Measurements from ENCODE around the gene KRT36. TPM values are rescaled to one million over a fixed set of nuclear protein-coding genes. Genes with fewer than 3 reads are reported as not detected.

Gene KRT36
- total and polyA plus RNA-seq, 5 donors from 2014 or later, result not detected

GRCh38 chr17:41483991-41484826 lies 5.5 kb downstream of the KRT36 start:
- Histone ChIP-seq H3K4me1 (ENCODE audit: control insufficient read depth, insufficient read depth, low read length, poor library complexity, severe bottlenecking) (no peaks in the 10 kb centered on the region), H3K4me3 (ENCODE audit: low read depth, low read length) (no peak overlapping the region), H3K27me3 (ENCODE audit: control insufficient read depth, insufficient read depth, low read length) (no peaks in the 10 kb centered on the region), H3K27ac (ENCODE audit: insufficient read depth, low read length, poor library complexity, severe bottlenecking) (no peak overlapping the region), H3K9me3 (ENCODE audit: control insufficient read depth in 2 of 2, low read length in 2 of 2) (no peaks in the 10 kb centered on the region), H3K36me3 (ENCODE audit: control insufficient read depth, insufficient read depth, low read length) (no peaks in the 10 kb centered on the region)
- Mint-ChIP-seq H3K9me3 (no peaks in the 10 kb centered on the region), H3K4me3 (no peak overlapping the region), H3K27me3 (peaks cover 7% of the 10 kb centered on the region), H3K4me1 (no peaks in the 10 kb centered on the region), H3K36me3 (no peaks in the 10 kb centered on the region), H3K27ac (no peak overlapping the region)
- ATAC-seq (ENCODE audit: low read depth in 2 of 2), result no peak
- DNase-seq, result no peak

- H3K36me3 Mint-ChIP-seq, result no peaks in the 10 kb centered on the region
- peaks cover 7% of the 10 kb centered on the region for H3K27me3 Mint-ChIP-seq
- no peak overlapping the region for H3K4me3 Mint-ChIP-seq
- H3K27ac Mint-ChIP-seq, result no peak overlapping the region
- no peaks in the 10 kb centered on the region for H3K9me3 Mint-ChIP-seq
- H3K4me1 ChIP-seq (ENCODE audit: control insufficient read depth, insufficient read depth, low read length, poor library complexity, severe bottlenecking), result no peaks in the 10 kb centered on the region
- H3K27ac ChIP-seq (ENCODE audit: insufficient read depth, low read length, poor library complexity, severe bottlenecking), result no peak overlapping the region
- no peaks in the 10 kb centered on the region for H3K36me3 ChIP-seq (ENCODE audit: control insufficient read depth, insufficient read depth, low read length)
- no peak for ATAC-seq (ENCODE audit: low read depth in 2 of 2)
- no peak overlapping the region for H3K4me3 ChIP-seq (ENCODE audit: low read depth, low read length)
- no peaks in the 10 kb centered on the region for H3K27me3 ChIP-seq (ENCODE audit: control insufficient read depth, insufficient read depth, low read length)
- no peaks in the 10 kb centered on the region for H3K9me3 ChIP-seq (ENCODE audit: control insufficient read depth in 2 of 2, low read length in 2 of 2)
- DNase-seq, result no peak
- no peaks in the 10 kb centered on the region for H3K4me1 Mint-ChIP-seq
These were observed 6.2 kb downstream of the KRT36 start for GRCh38 chr17:41483531-41483930.

DNA sequence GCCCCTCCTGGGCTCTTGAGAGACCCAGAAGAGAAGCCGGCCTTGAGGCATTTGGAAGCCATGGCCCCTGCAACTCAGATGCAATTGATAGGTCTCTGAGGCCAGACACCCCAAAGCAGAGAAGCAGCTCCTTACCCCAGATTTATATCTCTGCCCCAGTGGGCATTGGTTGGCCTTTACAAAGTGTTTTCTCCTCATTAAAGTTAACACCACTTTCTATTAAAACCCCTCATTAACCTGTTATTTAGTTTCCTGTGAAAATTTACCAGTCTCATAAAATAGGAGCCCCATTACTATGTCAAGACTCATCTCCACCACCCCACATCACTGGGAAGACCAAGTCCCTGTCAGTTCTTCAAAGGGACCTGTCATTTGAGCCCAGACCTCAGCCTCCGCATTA lies 8.7 kb downstream of the KRT36 start, which contains the start of gene KRT35:
KRT35 (minus strand) TSS at position 116 of the 400 bp plus-strand sequence; CDS start at position 62, 54 bp downstream.
- Mint-ChIP-seq H3K27ac (peak within 1 kb of the TSS in 1 of 3 donors; percentile 2), H3K27me3 (peaks cover 5% of the 10 kb centered on the region), H3K4me3 (no peak within 1 kb of the TSS), H3K4me1 (no peaks in the 10 kb centered on the region), H3K9me3 (no peaks in the 10 kb centered on the region), H3K36me3 (no peaks in the 10 kb centered on the region)
- ATAC-seq (ENCODE audit: low read depth in 2 of 2) (no peak), DNase-seq (no peak)
- H3K4me1 ChIP-seq (ENCODE audit: control insufficient read depth, insufficient read depth, low read length, poor library complexity, severe bottlenecking), result no peaks in the 10 kb centered on the region
- no peak within 1 kb of the TSS for H3K4me3 ChIP-seq (ENCODE audit: low read depth, low read length)
- H3K36me3 ChIP-seq (ENCODE audit: control insufficient read depth, insufficient read depth, low read length), result no peaks in the 10 kb centered on the region
- no peak within 1 kb of the TSS for H3K27ac ChIP-seq (ENCODE audit: insufficient read depth, low read length, poor library complexity, severe bottlenecking)
- no peaks in the 10 kb centered on the region for H3K27me3 ChIP-seq (ENCODE audit: control insufficient read depth, insufficient read depth, low read length)
- no peaks in the 10 kb centered on the region for H3K9me3 ChIP-seq (ENCODE audit: control insufficient read depth in 2 of 2, low read length in 2 of 2)

DNA sequence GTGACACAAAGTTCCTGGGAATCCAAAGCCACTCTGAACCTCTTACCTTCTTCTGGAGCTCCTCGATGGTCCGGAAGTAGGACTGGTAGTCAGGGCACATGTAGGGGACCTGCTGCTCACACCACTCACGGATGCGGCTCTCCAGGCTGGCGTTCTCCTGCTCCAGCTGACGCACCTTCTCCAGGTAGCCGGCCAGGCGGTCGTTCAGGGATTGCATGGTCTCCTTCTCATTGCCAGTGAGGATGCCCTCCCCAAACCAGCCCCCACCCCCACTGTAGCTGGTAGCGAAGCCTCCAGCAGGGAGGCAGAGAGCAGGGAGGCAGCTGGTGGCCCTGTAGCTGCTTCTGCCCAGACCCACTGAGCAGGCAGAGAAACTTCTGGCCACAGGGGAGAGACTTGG lies 9.1 kb downstream of the KRT36 start:
- no peaks in the 10 kb centered on the region for H3K9me3 Mint-ChIP-seq
- no peak overlapping the region for H3K27ac Mint-ChIP-seq
- Histone ChIP-seq H3K4me3 (ENCODE audit: low read depth, low read length) (no peak overlapping the region), H3K9me3 (ENCODE audit: control insufficient read depth in 2 of 2, low read length in 2 of 2) (no peaks in the 10 kb centered on the region), H3K4me1 (ENCODE audit: control insufficient read depth, insufficient read depth, low read length, poor library complexity, severe bottlenecking) (no peaks in the 10 kb centered on the region), H3K36me3 (ENCODE audit: control insufficient read depth, insufficient read depth, low read length) (no peaks in the 10 kb centered on the region), H3K27me3 (ENCODE audit: control insufficient read depth, insufficient read depth, low read length) (no peaks in the 10 kb centered on the region), H3K27ac (ENCODE audit: insufficient read depth, low read length, poor library complexity, severe bottlenecking) (no peak overlapping the region)
- no peaks in the 10 kb centered on the region for H3K36me3 Mint-ChIP-seq
- H3K4me3 Mint-ChIP-seq, result no peak overlapping the region
- DNase-seq (no peak), ATAC-seq (ENCODE audit: low read depth in 2 of 2) (no peak)
- no peaks in the 10 kb centered on the region for H3K27me3 Mint-ChIP-seq
- H3K4me1 Mint-ChIP-seq, result no peaks in the 10 kb centered on the region

DNA sequence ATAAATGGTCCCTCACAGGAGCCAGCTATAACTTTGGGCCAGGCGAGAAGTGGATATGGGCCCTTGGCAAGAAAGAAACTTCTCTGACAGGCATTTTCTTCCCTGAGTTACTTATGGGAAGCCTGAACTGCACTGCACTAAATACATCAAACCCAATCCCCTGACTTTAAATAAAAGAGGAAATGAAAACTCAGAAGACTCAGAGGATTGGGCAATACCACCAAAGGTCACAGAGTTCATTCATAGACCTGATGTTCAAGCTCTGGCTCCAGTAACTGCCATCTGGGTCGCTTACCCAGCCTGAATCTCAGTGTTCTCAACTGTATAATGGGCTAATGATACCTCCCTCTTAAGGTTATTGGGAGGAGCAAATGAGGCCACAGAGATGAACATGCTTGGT lies 9.6 kb downstream of the KRT36 start:
- DNase-seq (no peak), ATAC-seq (ENCODE audit: low read depth in 2 of 2) (no peak)
- no peak overlapping the region for H3K4me3 ChIP-seq (ENCODE audit: low read depth, low read length)
- H3K4me3 Mint-ChIP-seq, result no peak overlapping the region
- no peaks in the 10 kb centered on the region for H3K9me3 Mint-ChIP-seq
- no peaks in the 10 kb centered on the region for H3K27me3 Mint-ChIP-seq
- H3K36me3 Mint-ChIP-seq, result no peaks in the 10 kb centered on the region
- H3K27me3 ChIP-seq (ENCODE audit: control insufficient read depth, insufficient read depth, low read length), result no peaks in the 10 kb centered on the region
- H3K9me3 ChIP-seq (ENCODE audit: control insufficient read depth in 2 of 2, low read length in 2 of 2), result no peaks in the 10 kb centered on the region
- no peaks in the 10 kb centered on the region for H3K4me1 Mint-ChIP-seq
- H3K27ac ChIP-seq (ENCODE audit: insufficient read depth, low read length, poor library complexity, severe bottlenecking), result no peak overlapping the region
- no peaks in the 10 kb centered on the region for H3K36me3 ChIP-seq (ENCODE audit: control insufficient read depth, insufficient read depth, low read length)
- H3K27ac Mint-ChIP-seq, result no peak overlapping the region
- no peaks in the 10 kb centered on the region for H3K4me1 ChIP-seq (ENCODE audit: control insufficient read depth, insufficient read depth, low read length, poor library complexity, severe bottlenecking)

- Histone ChIP-seq H3K27ac (ENCODE audit: insufficient read depth, low read length, poor library complexity, severe bottlenecking) (no peak overlapping the region), H3K27me3 (ENCODE audit: control insufficient read depth, insufficient read depth, low read length) (no peaks in the 10 kb centered on the region), H3K4me1 (ENCODE audit: control insufficient read depth, insufficient read depth, low read length, poor library complexity, severe bottlenecking) (no peaks in the 10 kb centered on the region), H3K4me3 (ENCODE audit: low read depth, low read length) (no peak overlapping the region), H3K9me3 (ENCODE audit: control insufficient read depth in 2 of 2, low read length in 2 of 2) (no peaks in the 10 kb centered on the region), H3K36me3 (ENCODE audit: control insufficient read depth, insufficient read depth, low read length) (no peaks in the 10 kb centered on the region)
- Mint-ChIP-seq H3K27me3 (no peaks in the 10 kb centered on the region), H3K4me3 (no peak overlapping the region), H3K36me3 (no peaks in the 10 kb centered on the region), H3K4me1 (no peaks in the 10 kb centered on the region), H3K9me3 (peaks cover 0 to 1% (median 0%) of the 10 kb centered on the region in 7 donors), H3K27ac (no peak overlapping the region)
- ATAC-seq (ENCODE audit: low read depth in 2 of 2) (no peak), DNase-seq (no peak)
These were observed 11.5 kb downstream of the KRT36 start for GRCh38 chr17:41478237-41478636.

GRCh38 chr17:41476866-41477815 lies 12.6 kb downstream of the KRT36 start:
- no peaks in the 10 kb centered on the region for H3K9me3 ChIP-seq (ENCODE audit: control insufficient read depth in 2 of 2, low read length in 2 of 2)
- H3K27ac ChIP-seq (ENCODE audit: insufficient read depth, low read length, poor library complexity, severe bottlenecking), result no peak overlapping the region
- peaks cover 0 to 2% (median 0%) of the 10 kb centered on the region in 7 donors for H3K9me3 Mint-ChIP-seq
- no peak for DNase-seq
- ATAC-seq (ENCODE audit: low read depth in 2 of 2), result no peak
- no peaks in the 10 kb centered on the region for H3K27me3 Mint-ChIP-seq
- H3K4me3 ChIP-seq (ENCODE audit: low read depth, low read length), result no peak overlapping the region
- H3K4me1 ChIP-seq (ENCODE audit: control insufficient read depth, insufficient read depth, low read length, poor library complexity, severe bottlenecking), result no peaks in the 10 kb centered on the region
- no peak overlapping the region for H3K4me3 Mint-ChIP-seq
- H3K27ac Mint-ChIP-seq, result no peak overlapping the region
- H3K36me3 ChIP-seq (ENCODE audit: control insufficient read depth, insufficient read depth, low read length), result no peaks in the 10 kb centered on the region
- H3K4me1 Mint-ChIP-seq, result no peaks in the 10 kb centered on the region
- no peaks in the 10 kb centered on the region for H3K27me3 ChIP-seq (ENCODE audit: control insufficient read depth, insufficient read depth, low read length)
- H3K36me3 Mint-ChIP-seq, result no peaks in the 10 kb centered on the region
